SK-N-SH (cell line): Measurements from ENCODE around the gene LRRN4CL. TPM values are rescaled to one million over a fixed set of nuclear protein-coding genes. Genes with fewer than 3 reads are reported as not detected.

Experiments
- CTCF ChIA-PET: fragments of 300-600, 350-600 bp; formaldehyde crosslinking; extraction: SDS; loops from one replicate; lab custom pipeline; 2021; lab: Yijun Ruan, JAX
- POLR2A ChIA-PET: fragments of 350-600 bp; sonication (Branson Sonifier 250); formaldehyde crosslinking; extraction: SDS; loops from one replicate; lab custom pipeline; 2020; ENCODE audit warnings: antibody characterized with exemption, inconsistent platforms; lab: Yijun Ruan, JAX
- DNase-seq: peaks from one replicate; pipeline ENCODE4 v3.0.0; 2012
- H2AFZ ChIP-seq: fragments of 200-600 bp; sonication (generic); 2 replicates; pipeline ENCODE4 v1.8.1; 2016; ENCODE audit warnings: antibody characterized with exemption, mild to moderate bottlenecking, low read depth
- H3F3A ChIP-seq: fragments of 200-600 bp; sonication (generic); replicated peaks from 2 replicates; pipeline ENCODE3; 2016; ENCODE audit warnings: antibody characterized with exemption, mild to moderate bottlenecking; ENCODE audit not compliant: insufficient read depth
- H3K27ac ChIP-seq, 2 experiments: fragments of 200-500 bp in 1 of 2; fragments of 200-600 bp in 1 of 2; sonication (Bioruptor generic) in 1 of 2; sonication (generic), shearing (Covaris generic) in 1 of 2; 2 replicates each; pipeline versions ENCODE4 v1.5.1 to v1.6.1; 2014 to 2016; ENCODE audit warnings: low read depth in 2 of 2, inconsistent platforms in 1 of 2, low read length in 1 of 2, mild to moderate bottlenecking in 1 of 2, mixed read lengths in 1 of 2
- H3K27me3 ChIP-seq: fragments of 200-600 bp; sonication (generic), shearing (Covaris generic); 2 replicates; pipeline ENCODE4 v1.6.1; 2016; ENCODE audit warnings: mixed run types; ENCODE audit not compliant: insufficient read depth
- H3K36me3 ChIP-seq, 2 experiments: fragments of 200-500 bp in 1 of 2; fragments of 200-600 bp in 1 of 2; sonication (Bioruptor generic) in 1 of 2; sonication (generic) in 1 of 2; replicated peaks in 1 of 2; 2 replicates each; pipeline versions ENCODE3 to v1.5.1; 2014 to 2016; ENCODE audit warnings: low read length in 1 of 2, mild to moderate bottlenecking in 1 of 2; ENCODE audit not compliant: insufficient read depth in 2 of 2, control insufficient read depth in 1 of 2
- H3K4me1 ChIP-seq, 2 experiments: fragments of 200-500 bp in 1 of 2; fragments of 200-600 bp in 1 of 2; sonication (Bioruptor generic) in 1 of 2; sonication (generic), shearing (Covaris generic) in 1 of 2; 2 replicates each; pipeline versions ENCODE4 v1.5.1 to v1.6.1; 2014 to 2016; ENCODE audit warnings: low read depth in 1 of 2, low read length in 1 of 2, mixed run types in 1 of 2; ENCODE audit not compliant: insufficient read depth in 2 of 2, control insufficient read depth in 1 of 2
- H3K4me2 ChIP-seq: fragments of 200-600 bp; sonication (generic), shearing (Covaris generic); 2 replicates; pipeline ENCODE4 v1.6.1; 2017; ENCODE audit warnings: mixed run types
- H3K4me3 ChIP-seq, 2 experiments: fragments of 200-500 bp in 1 of 2; fragments of 200-600 bp in 1 of 2; sonication (Bioruptor generic) in 1 of 2; sonication (generic), shearing (Covaris generic) in 1 of 2; 2 replicates each; pipeline versions ENCODE4 v1.5.1 to v1.8.1; 2014 to 2016; ENCODE audit warnings: low read depth in 2 of 2, inconsistent platforms in 1 of 2, low read length in 1 of 2, mild to moderate bottlenecking in 1 of 2, mixed read lengths in 1 of 2, moderate library complexity in 1 of 2
- H3K79me2 ChIP-seq: fragments of 200-600 bp; sonication (generic); 2 replicates; pipeline ENCODE4 v1.8.1; 2017; ENCODE audit warnings: mild to moderate bottlenecking; ENCODE audit not compliant: insufficient read depth
- H3K9ac ChIP-seq: fragments of 200-600 bp; sonication (generic); 2 replicates; pipeline ENCODE4 v1.6.1; 2017; ENCODE audit warnings: mixed run types
- H3K9me2 ChIP-seq: fragments of 200-600 bp; sonication (generic); 2 replicates; pipeline ENCODE4 v1.6.1; 2017; ENCODE audit warnings: mixed run types
- H3K9me3 ChIP-seq: fragments of 200-600 bp; sonication (generic); 2 replicates; pipeline ENCODE4 v1.6.1; 2017; ENCODE audit warnings: mixed run types, mild to moderate bottlenecking, moderate library complexity
- H4K20me1 ChIP-seq: fragments of 200-600 bp; sonication (generic); 2 replicates; pipeline ENCODE4 v1.6.1; 2017; ENCODE audit warnings: mild to moderate bottlenecking, mixed run types; ENCODE audit not compliant: insufficient read depth
- ELF1 ChIP-seq: IDR thresholded peaks from 2 replicates; pipeline ENCODE4 v1.4.0; 2012
- EP300 ChIP-seq, 2 experiments: IDR thresholded peaks; 2 replicates each; pipeline versions ENCODE4 v1.4.0 to v1.6.1; 2012; ENCODE audit warnings: borderline replicate concordance in 1 of 2, low read depth in 1 of 2, low read length in 1 of 2
- EZH2phosphoT487 ChIP-seq: fragments of 200-600 bp; sonication (generic); IDR thresholded peaks from 2 replicates; pipeline ENCODE4 v1.6.1; 2017; ENCODE audit warnings: low read depth, mixed run types, mild to moderate bottlenecking, antibody characterized with exemption, moderate library complexity, borderline replicate concordance
- FOSL2 ChIP-seq: IDR thresholded peaks from 2 replicates; pipeline ENCODE4 v1.4.0; 2012; ENCODE audit warnings: low read depth, mild to moderate bottlenecking, moderate library complexity, borderline replicate concordance
- FOXJ3 ChIP-seq: sonication (generic); formaldehyde crosslinking; IDR thresholded peaks from 2 replicates; pipeline ENCODE4 v1.5.1; 2020; ENCODE audit warnings: mild to moderate bottlenecking, missing genetic modification reagents
- FOXM1 ChIP-seq: IDR thresholded peaks from 2 replicates; pipeline ENCODE4 v1.4.0; 2012; ENCODE audit warnings: low read depth, mild to moderate bottlenecking
- JUND ChIP-seq: IDR thresholded peaks from 2 replicates; pipeline ENCODE4 v1.4.0; 2012
- MAX ChIP-seq: IDR thresholded peaks from 2 replicates; pipeline ENCODE4 v1.4.0; 2012; ENCODE audit warnings: low read depth
- MXI1 ChIP-seq: IDR thresholded peaks from 2 replicates; pipeline ENCODE4 v1.6.1; 2012; ENCODE audit warnings: mild to moderate bottlenecking, low read depth, low read length, improper control_type of control experiment
- NFIC ChIP-seq: IDR thresholded peaks from 2 replicates; pipeline ENCODE4 v1.4.0; 2012; ENCODE audit warnings: borderline replicate concordance
- NRF1 ChIP-seq: IDR thresholded peaks from 2 replicates; pipeline ENCODE4 v1.6.1; 2012; ENCODE audit warnings: low read depth, mild to moderate bottlenecking, low read length
- PBX3 ChIP-seq: IDR thresholded peaks from 2 replicates; pipeline ENCODE4; 2012
- POLR2AphosphoS5 ChIP-seq: IDR thresholded peaks from 2 replicates; pipeline ENCODE4 v1.6.1; 2012; ENCODE audit warnings: low read depth, low read length
- RFX5 ChIP-seq: IDR thresholded peaks from 2 replicates; pipeline ENCODE4 v1.6.1; 2012; ENCODE audit warnings: mild to moderate bottlenecking, improper control_type of control experiment, low read length
- RXRA ChIP-seq: IDR thresholded peaks from 2 replicates; pipeline ENCODE4 v1.4.0; 2012; ENCODE audit warnings: low read depth, mild to moderate bottlenecking, borderline replicate concordance
- SMC3 ChIP-seq: IDR thresholded peaks from 2 replicates; pipeline ENCODE4 v1.6.1; 2012; ENCODE audit warnings: low read depth, low read length, improper control_type of control experiment
- TAF1 ChIP-seq: IDR thresholded peaks from 2 replicates; pipeline ENCODE4 v1.6.1; 2012; ENCODE audit warnings: low read depth, mild to moderate bottlenecking, low read length, moderate library complexity, borderline replicate concordance
- TCF12 ChIP-seq: IDR thresholded peaks from 2 replicates; pipeline ENCODE4 v1.4.0; 2012
- YY1 ChIP-seq: IDR thresholded peaks from 2 replicates; pipeline ENCODE4 v1.4.0; 2012; ENCODE audit warnings: low read depth, mild to moderate bottlenecking
- ZBTB33 ChIP-seq: IDR thresholded peaks from 2 replicates; pipeline ENCODE4 v1.4.0; 2012; ENCODE audit warnings: low read depth, borderline replicate concordance
- WGBS: methylation state at CpG from one replicate; pipeline ENCODE4 v1.1.6; 2017; ENCODE audit warnings: low lambda C conversion rate; 5-methylcytosine and 5-hydroxymethylcytosine counted together
- polyA plus RNA-seq, 3 experiments: library from polyadenylated mRNA; depleted of rRNA; stranded (reverse); fragments of >200 nt; gene quantifications; 2 replicates each; pipeline ENCODE4 v1.2.3, GENCODE V29; 2012
- TF ChIP-seq, protein P1 (sequence below): fragments of 150-350 bp; IDR thresholded peaks from 2 replicates; pipeline ENCODE4 v1.6.1; 2016; ENCODE audit warnings: mild to moderate bottlenecking, low read depth, low read length

LRRN4CL gene
- polyA plus RNA-seq, 1 of the 3 experiments (the other 2 are of a cell fraction) = 0.08 TPM

- TF ChIP-seq ZBTB33 (no peak), POLR2AphosphoS5 (peak; percentile 95), YY1 (no peak), NFIC (no peak), JUND (no peak), PBX3 (no peak), MXI1 (peak; percentile 94), EZH2phosphoT487 (no peak), FOXM1 (0 out of 2 replicates have a peak, but pooled peaks have one; percentile 3), SMC3 (no peak), FOSL2 (no peak)
Measured at GRCh38 chr11:62728171-62728988, 39.0 kb upstream of the LRRN4CL start, which contains the start of gene TTC9C (continued).

DNA sequence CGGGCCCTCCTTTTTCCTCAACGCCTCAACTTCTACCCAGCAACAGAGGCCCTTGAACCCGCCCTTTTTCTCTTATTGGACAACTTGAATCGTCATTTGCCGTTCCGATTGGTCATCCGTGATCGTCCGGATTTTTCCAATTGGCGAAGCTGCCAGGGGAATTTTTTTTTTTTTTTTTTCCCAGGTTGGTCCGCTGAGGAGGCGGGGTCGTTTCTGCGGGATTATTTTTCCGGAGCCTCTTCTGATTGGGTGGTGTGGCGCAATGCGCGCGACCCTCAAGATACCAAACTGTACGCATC, 38.5 kb upstream of the LRRN4CL start:
- H3K9me2 ChIP-seq = no peaks in the 10 kb centered on the region
- H3K9ac ChIP-seq = peak overlapping the region; percentile 88
- peaks cover 31% of the 10 kb centered on the region for H3F3A ChIP-seq
- DNase-seq = peak; percentile 83
- peaks cover 36% of the 10 kb centered on the region for H4K20me1 ChIP-seq
- peak overlapping the region; percentile 89 to 92 for H3K4me3 ChIP-seq
- peak overlapping the region; percentile 93 for H3K4me2 ChIP-seq
- no peaks in the 10 kb centered on the region for H3K27me3 ChIP-seq
- under 1% methylated on average over 20 of the region's 20 CpGs for WGBS
- POLR2A ChIA-PET = interaction anchor here (0.8 to 4.5 kb wide), 15 partner anchors 18 to 162 kb away, joined by 3 to 33 read pairs (median 10); partner anchors contain the start of genes B3GAT3, C11orf98, CSKMT and LBHD1
- peaks cover 84% of the 10 kb centered on the region for H3K79me2 ChIP-seq
- H3K36me3 ChIP-seq = peaks cover 21 to 33% of the 10 kb centered on the region in 2 experiments
- peak overlapping the region; percentile 99 for H2AFZ ChIP-seq
- peaks cover 12 to 21% of the 10 kb centered on the region in 2 experiments; a peak in 3 of 4 replicates for H3K4me1 ChIP-seq
- no peaks in the 10 kb centered on the region for H3K9me3 ChIP-seq
- CTCF ChIA-PET = interaction anchor here (1.2 to 2.3 kb wide), 6 partner anchors 12 to 59 kb away, joined by 3 to 8 read pairs (median 4); partner anchors contain the start of genes BSCL2 and POLR2G
- TF ChIP-seq NRF1 (peak; percentile 39; the same call in 1 of the 2 replicates), ELF1 (no peak), EP300 (IDR thresholded peaks at IDR 0.05; ENCODE audit: borderline replicate concordance in 1 of 2, low read depth in 1 of 2, low read length in 1 of 2) (peak in 1 of 2 experiments; percentile 13; a peak in 3 of 4 replicates), SMC3 (no peak), NFIC (no peak), TAF1 (peak; percentile 39; the same call in 1 of the 2 replicates), TCF12 (no peak), JUND (no peak), PBX3 (no peak), MAX (no peak), POLR2AphosphoS5 (no peak), RXRA (no peak), RFX5 (peak; percentile 99), ZBTB33 (no peak), FOXM1 (peak; percentile 78; the same call in 1 of the 2 replicates), FOXJ3 (CRISPR knock-in tag) (no peak), FOSL2 (no peak)
- TF ChIP-seq, protein P1, sequence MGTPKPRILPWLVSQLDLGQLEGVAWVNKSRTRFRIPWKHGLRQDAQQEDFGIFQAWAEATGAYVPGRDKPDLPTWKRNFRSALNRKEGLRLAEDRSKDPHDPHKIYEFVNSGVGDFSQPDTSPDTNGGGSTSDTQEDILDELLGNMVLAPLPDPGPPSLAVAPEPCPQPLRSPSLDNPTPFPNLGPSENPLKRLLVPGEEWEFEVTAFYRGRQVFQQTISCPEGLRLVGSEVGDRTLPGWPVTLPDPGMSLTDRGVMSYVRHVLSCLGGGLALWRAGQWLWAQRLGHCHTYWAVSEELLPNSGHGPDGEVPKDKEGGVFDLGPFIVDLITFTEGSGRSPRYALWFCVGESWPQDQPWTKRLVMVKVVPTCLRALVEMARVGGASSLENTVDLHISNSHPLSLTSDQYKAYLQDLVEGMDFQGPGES = peak; percentile 65
- TF ChIP-seq, all 33 proteins: peak for 6
- H3K27ac ChIP-seq = peak overlapping the region; percentile 99
